GM12878 (cell line): ENCODE data around the gene POP5. TPM values are rescaled to one million over a fixed set of nuclear protein-coding genes. Genes with fewer than 3 reads are reported as not detected.

Experiments used
- ATAC-seq: fragments of 200-7000 bp; cut with Tn5 transposase; 3 replicates; pipeline ENCODE4 v1.9.1; 2020; ENCODE audit warnings: mild to moderate bottlenecking, moderate library complexity
- BruUV-seq: library from RNA; stranded (reverse); fragments of 400-500 nt; replicated peaks from 2 replicates; lab custom pipeline; 2021; lab: Mats Ljungman, UMichigan
- CTCF ChIA-PET: fragments of 300-600 bp; sonication (Branson Sonifier 250); formaldehyde crosslinking; extraction: SDS; loops from one replicate; lab custom pipeline; 2021; ENCODE audit warnings: inconsistent platforms; lab: Yijun Ruan, JAX
- POLR2A ChIA-PET: fragments of 350-600 bp; formaldehyde crosslinking; extraction: SDS; loops from one replicate; lab custom pipeline; 2021; ENCODE audit warnings: inconsistent platforms; lab: Charles Lee
- RAD21 ChIA-PET: fragments of 300-600 bp; sonication (Branson Sonifier 250); formaldehyde crosslinking; loops from one replicate; lab custom pipeline; 2023; ENCODE audit warnings: antibody characterized with exemption; ENCODE audit not compliant: unreplicated experiment; lab: Charles Lee
- SMC1A ChIA-PET: fragments of 300-600 bp; sonication (Branson Sonifier 250); formaldehyde crosslinking; loops from one replicate; lab custom pipeline; 2023; ENCODE audit not compliant: unreplicated experiment, uncharacterized antibody; lab: Charles Lee
- DNase-seq: peaks from one replicate; pipeline ENCODE4 v3.0.0-alpha.2; 2011; ENCODE audit warnings: low read depth, low spot score
- FAIRE-seq: peaks from 3 replicates; lab custom pipeline; 2011; peaks lifted over from hg19 to GRCh38; lab: Jason Lieb, UNC
- H2AFZ ChIP-seq: 2 replicates; pipeline ENCODE4 v1.6.0; 2011; ENCODE audit warnings: low read depth, low read length, control low read depth; ENCODE audit not compliant: control insufficient read depth
- H3K27ac ChIP-seq: 2 replicates; pipeline ENCODE4 v1.5.1; 2011; ENCODE audit warnings: control low read depth; ENCODE audit not compliant: control insufficient read depth, insufficient read depth
- H3K27me3 ChIP-seq, 2 experiments: replicated peaks in 1 of 2; 2 replicates each; pipeline versions ENCODE4 v1.6.0 to v1.6.1; 2011; ENCODE audit warnings: low read length in 1 of 2; ENCODE audit not compliant: control insufficient read depth in 2 of 2, insufficient read depth in 2 of 2
- H3K36me3 ChIP-seq, 2 experiments: 2 replicates each; pipeline ENCODE4 v1.5.1; 2011; ENCODE audit warnings: low read length in 1 of 2; ENCODE audit not compliant: control insufficient read depth in 2 of 2, insufficient read depth in 2 of 2
- H3K4me1 ChIP-seq: 2 replicates; pipeline ENCODE4 v1.6.1; 2011; ENCODE audit warnings: mild to moderate bottlenecking, low read length, moderate library complexity, mixed read lengths; ENCODE audit not compliant: control insufficient read depth, insufficient read depth
- H3K4me2 ChIP-seq: 2 replicates; pipeline ENCODE4 v1.6.0; 2011; ENCODE audit warnings: control low read depth; ENCODE audit not compliant: control insufficient read depth, insufficient read depth
- H3K4me3 ChIP-seq: fragments of 200-600 bp; sonication (generic); 2 replicates; pipeline ENCODE4 v1.5.1; 2016
- H3K79me2 ChIP-seq: 2 replicates; pipeline ENCODE4 v1.6.0; 2011; ENCODE audit warnings: low read length; ENCODE audit not compliant: control insufficient read depth, insufficient read depth
- H3K9ac ChIP-seq: 2 replicates; pipeline ENCODE4 v1.8.0; 2011; ENCODE audit warnings: low read length, control low read depth, mixed read lengths; ENCODE audit not compliant: control insufficient read depth, insufficient read depth
- H3K9me3 ChIP-seq: replicated peaks from 3 replicates; pipeline ENCODE4 v1.5.1; 2011; ENCODE audit warnings: mild to moderate bottlenecking, low read length; ENCODE audit not compliant: control insufficient read depth, insufficient read depth
- H4K20me1 ChIP-seq: 2 replicates; pipeline ENCODE4 v1.6.0; 2011; ENCODE audit not compliant: control insufficient read depth, insufficient read depth
- CHD1 ChIP-seq: IDR thresholded peaks from 2 replicates; pipeline ENCODE4 v1.6.1; 2012; ENCODE audit warnings: low read depth, low read length, improper control_type of control experiment
- CREM ChIP-seq: IDR thresholded peaks from 2 replicates; pipeline ENCODE4 v1.6.1; 2014; ENCODE audit warnings: antibody characterized with exemption, low read depth
- EGR1 ChIP-seq, 2 experiments: IDR thresholded peaks; 1 replicate in 1 of 2; 2 replicates in 1 of 2; pipeline ENCODE4 v1.6.1; 2011 to 2012; ENCODE audit warnings: low read depth in 2 of 2, low read length in 2 of 2, borderline replicate concordance in 1 of 2, mild to moderate bottlenecking in 1 of 2, moderate library complexity in 1 of 2
- FOXK2 ChIP-seq: fragments of 450-650 bp; IDR thresholded peaks from 2 replicates; pipeline ENCODE4 v1.6.1; 2017; ENCODE audit warnings: mild to moderate bottlenecking, moderate library complexity
- GABPA ChIP-seq: IDR thresholded peaks from 2 replicates; pipeline ENCODE4 v1.6.1; 2014; ENCODE audit warnings: antibody characterized with exemption, low read depth, mild to moderate bottlenecking, inconsistent platforms
- GATAD2B ChIP-seq: fragments of 450-650 bp; conservative IDR thresholded peaks from 2 replicates; pipeline ENCODE4 v1.6.1; 2017; ENCODE audit warnings: low read depth, mild to moderate bottlenecking, moderate library complexity
- IKZF2 ChIP-seq, 2 experiments: fragments of 450-650 bp; IDR thresholded peaks; 2 replicates each; pipeline ENCODE4 v1.6.1; 2017; ENCODE audit warnings: mild to moderate bottlenecking in 2 of 2, moderate library complexity in 2 of 2
- JUND ChIP-seq: IDR thresholded peaks from 2 replicates; pipeline ENCODE4 v1.6.1; 2012; ENCODE audit warnings: low read depth, mild to moderate bottlenecking, low read length, improper control_type of control experiment, moderate library complexity
- NFXL1 ChIP-seq: fragments of 450-650 bp; IDR thresholded peaks from 2 replicates; pipeline ENCODE4 v1.6.1; 2017; ENCODE audit warnings: antibody characterized with exemption, mild to moderate bottlenecking, borderline replicate concordance
- NR2F1 ChIP-seq: fragments of 450-650 bp; conservative IDR thresholded peaks from 2 replicates; pipeline ENCODE4 v1.6.1; 2017; ENCODE audit warnings: mild to moderate bottlenecking
- PML ChIP-seq: IDR thresholded peaks from 2 replicates; pipeline ENCODE4 v1.6.1; 2012; ENCODE audit warnings: low read length, inconsistent platforms
- POLR2AphosphoS5 ChIP-seq: IDR thresholded peaks from 2 replicates; pipeline ENCODE4 v1.6.1; 2011; ENCODE audit warnings: mild to moderate bottlenecking, low read length, inconsistent platforms
- TCF7 ChIP-seq: IDR thresholded peaks from 2 replicates; pipeline ENCODE4 v1.6.1; 2014; ENCODE audit warnings: antibody characterized with exemption, borderline replicate concordance
- ZNF274 ChIP-seq: IDR thresholded peaks from one replicate; pipeline ENCODE4 v1.8.0; 2011; ENCODE audit not compliant: insufficient read length, insufficient read depth
- WGBS: methylation state at CpG from one replicate; pipeline ENCODE4 v1.1.6; 2016; ENCODE audit warnings: low lambda C conversion rate; ENCODE audit not compliant: insufficient replicate concordance, insufficient coverage; ENCODE audit errors: missing lambda C conversion rate; 5-methylcytosine and 5-hydroxymethylcytosine counted together
- in situ Hi-C: fragments of 300-500 bp; cut with MboI; formaldehyde crosslinking; loops from 9 replicates; pipeline ENCODE4 v1.14.3; 2018; ENCODE audit warnings: mixed read lengths
- intact Hi-C: fragments of 100-400 bp; cut with micrococcal nuclease; formaldehyde crosslinking; loops from one replicate; pipeline ENCODE4 v1.14.2; 2022; ENCODE audit not compliant: unreplicated experiment
- polyA plus RNA-seq, 11 experiments: library from polyadenylated mRNA; depleted of rRNA in 4 of 11; unstranded in 6 of 11; stranded (reverse) in 5 of 11; fragments of >200 nt; fragmentation: Nextera tagmentation in 4 of 11; fragmentation: Illumina TruSeq in 1 of 11; extraction: Ambion mirVana in 4 of 11; extraction: Trizol in 1 of 11; gene quantifications; 1 replicate in 1 of 11; 2 replicates in 10 of 11; pipeline versions ENCODE4 v1.2.1 to v1.2.3, GENCODE V29; 2011 to 2016; ENCODE audit warnings: inconsistent platforms in 2 of 11, missing spikeins in 2 of 11, low read depth in 1 of 11
- total RNA-seq, 4 experiments: library from RNA; depleted of rRNA in 3 of 4; stranded (reverse); fragments of >200 nt in 3 of 4; fragmentation: Illumina TruSeq in 1 of 4; extraction: Trizol in 1 of 4; gene quantifications; 2 replicates each; pipeline versions ENCODE4 v1.2.1 to v1.2.3, GENCODE V29; 2013 to 2021
- TF ChIP-seq, protein P1 (sequence below): IDR thresholded peaks from 2 replicates; pipeline ENCODE4 v1.6.1; 2011; ENCODE audit warnings: mild to moderate bottlenecking, low read depth, low read length, moderate library complexity; ENCODE audit not compliant: insufficient replicate concordance
- TF ChIP-seq, protein P2 (sequence below): fragments of 450-650 bp; IDR thresholded peaks from 2 replicates; pipeline ENCODE4 v1.6.1; 2016; ENCODE audit warnings: mild to moderate bottlenecking
- TF ChIP-seq, protein P3 (sequence below): fragments of 450-650 bp; IDR thresholded peaks from 2 replicates; pipeline ENCODE4 v1.6.1; 2018; ENCODE audit warnings: mild to moderate bottlenecking, low read depth, moderate library complexity; ENCODE audit not compliant: partially characterized antibody

POP5 gene
- total and polyA plus RNA-seq, 10 of the 15 experiments (the other 5 are each of a cell fraction or from before 2014, with no cell fraction given), result 50.3 to 234 (median 83.7) TPM

DNA sequence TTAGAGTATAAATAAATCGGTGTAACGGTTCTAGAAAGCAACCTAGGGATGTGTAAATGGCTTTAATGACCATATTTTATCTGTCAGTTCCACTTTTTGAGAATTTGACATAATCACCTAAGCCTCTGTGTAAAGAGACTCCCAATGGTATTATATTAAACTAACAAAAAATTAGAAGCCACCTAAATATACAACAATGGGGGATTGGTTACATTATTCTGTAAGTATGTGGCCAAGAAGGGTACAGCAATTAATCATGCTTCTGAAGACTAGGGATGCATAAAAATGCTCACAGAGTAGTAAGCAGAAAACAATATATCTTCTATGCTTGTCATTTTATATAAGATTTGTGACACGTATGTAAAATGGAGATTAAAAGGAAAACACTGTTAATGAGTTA lies 36.5 kb downstream of the POP5 start:
- H2AFZ ChIP-seq, result no peak overlapping the region
- no peaks in the 10 kb centered on the region for H3K9me3 ChIP-seq
- H3K4me1 ChIP-seq, result no peaks in the 10 kb centered on the region
- ChIA-PET POLR2A (interaction anchor here (1.0 kb wide), 1 partner anchor 9 kb away, joined by 3 read pairs; no protein-coding TSS in a partner anchor), CTCF (interaction anchor here (1.2 kb wide), 1 partner anchor 38 kb away, joined by 4 read pairs; no protein-coding TSS in a partner anchor), SMC1A (no interaction called here), RAD21 (no interaction called here)
- H3K4me3 ChIP-seq, result no peak overlapping the region
- H4K20me1 ChIP-seq, result peaks cover 3% of the 10 kb centered on the region; the same call in 1 of the 2 replicates
- FAIRE-seq (no peak), ATAC-seq (no peak), DNase-seq (no peak)
- H3K27ac ChIP-seq, result no peak overlapping the region
- no peak overlapping the region for H3K4me2 ChIP-seq
- WGBS, result 98% methylated on average over 3 of the region's 3 CpGs
- H3K79me2 ChIP-seq, result peaks cover 41% of the 10 kb centered on the region
- TF ChIP-seq NR2F1, result no peak
- no peak for TF ChIP-seq IKZF2 (IDR thresholded peaks at IDR 0.05)
- TF ChIP-seq GABPA, result no peak
- TF ChIP-seq NFXL1, result no peak
- no peak for TF ChIP-seq ZNF274
- TF ChIP-seq EGR1 (IDR thresholded peaks at IDR 0.05; ENCODE audit: borderline replicate concordance in 1 of 2, low read depth in 2 of 2, low read length in 2 of 2), result no peak
- TF ChIP-seq TCF7, result no peak
- TF ChIP-seq, protein P1, sequence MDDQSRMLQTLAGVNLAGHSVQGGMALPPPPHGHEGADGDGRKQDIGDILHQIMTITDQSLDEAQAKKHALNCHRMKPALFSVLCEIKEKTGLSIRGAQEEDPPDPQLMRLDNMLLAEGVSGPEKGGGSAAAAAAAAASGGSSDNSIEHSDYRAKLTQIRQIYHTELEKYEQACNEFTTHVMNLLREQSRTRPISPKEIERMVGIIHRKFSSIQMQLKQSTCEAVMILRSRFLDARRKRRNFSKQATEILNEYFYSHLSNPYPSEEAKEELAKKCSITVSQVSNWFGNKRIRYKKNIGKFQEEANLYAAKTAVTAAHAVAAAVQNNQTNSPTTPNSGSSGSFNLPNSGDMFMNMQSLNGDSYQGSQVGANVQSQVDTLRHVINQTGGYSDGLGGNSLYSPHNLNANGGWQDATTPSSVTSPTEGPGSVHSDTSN, result no peak
- no peak for TF ChIP-seq CREM
- no peak for TF ChIP-seq JUND
- TF ChIP-seq GATAD2B, result no peak
- TF ChIP-seq CHD1, result no peak
- TF ChIP-seq, protein P2, sequence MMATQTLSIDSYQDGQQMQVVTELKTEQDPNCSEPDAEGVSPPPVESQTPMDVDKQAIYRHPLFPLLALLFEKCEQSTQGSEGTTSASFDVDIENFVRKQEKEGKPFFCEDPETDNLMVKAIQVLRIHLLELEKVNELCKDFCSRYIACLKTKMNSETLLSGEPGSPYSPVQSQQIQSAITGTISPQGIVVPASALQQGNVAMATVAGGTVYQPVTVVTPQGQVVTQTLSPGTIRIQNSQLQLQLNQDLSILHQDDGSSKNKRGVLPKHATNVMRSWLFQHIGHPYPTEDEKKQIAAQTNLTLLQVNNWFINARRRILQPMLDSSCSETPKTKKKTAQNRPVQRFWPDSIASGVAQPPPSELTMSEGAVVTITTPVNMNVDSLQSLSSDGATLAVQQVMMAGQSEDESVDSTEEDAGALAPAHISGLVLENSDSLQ, result no peak
- TF ChIP-seq, protein P3, sequence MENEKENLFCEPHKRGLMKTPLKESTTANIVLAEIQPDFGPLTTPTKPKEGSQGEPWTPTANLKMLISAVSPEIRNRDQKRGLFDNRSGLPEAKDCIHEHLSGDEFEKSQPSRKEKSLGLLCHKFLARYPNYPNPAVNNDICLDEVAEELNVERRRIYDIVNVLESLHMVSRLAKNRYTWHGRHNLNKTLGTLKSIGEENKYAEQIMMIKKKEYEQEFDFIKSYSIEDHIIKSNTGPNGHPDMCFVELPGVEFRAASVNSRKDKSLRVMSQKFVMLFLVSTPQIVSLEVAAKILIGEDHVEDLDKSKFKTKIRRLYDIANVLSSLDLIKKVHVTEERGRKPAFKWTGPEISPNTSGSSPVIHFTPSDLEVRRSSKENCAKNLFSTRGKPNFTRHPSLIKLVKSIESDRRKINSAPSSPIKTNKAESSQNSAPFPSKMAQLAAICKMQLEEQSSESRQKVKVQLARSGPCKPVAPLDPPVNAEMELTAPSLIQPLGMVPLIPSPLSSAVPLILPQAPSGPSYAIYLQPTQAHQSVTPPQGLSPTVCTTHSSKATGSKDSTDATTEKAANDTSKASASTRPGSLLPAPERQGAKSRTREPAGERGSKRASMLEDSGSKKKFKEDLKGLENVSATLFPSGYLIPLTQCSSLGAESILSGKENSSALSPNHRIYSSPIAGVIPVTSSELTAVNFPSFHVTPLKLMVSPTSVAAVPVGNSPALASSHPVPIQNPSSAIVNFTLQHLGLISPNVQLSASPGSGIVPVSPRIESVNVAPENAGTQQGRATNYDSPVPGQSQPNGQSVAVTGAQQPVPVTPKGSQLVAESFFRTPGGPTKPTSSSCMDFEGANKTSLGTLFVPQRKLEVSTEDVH, result no peak
- no peak for TF ChIP-seq FOXK2
- no peak for TF ChIP-seq POLR2AphosphoS5
- no peak for TF ChIP-seq PML
- intact Hi-C loops, result no loop called here
- H3K27me3 ChIP-seq, result no peaks in the 10 kb centered on the region
- H3K36me3 ChIP-seq, result peaks cover 10 to 19% of the 10 kb centered on the region in 2 experiments
- H3K9ac ChIP-seq, result no peak overlapping the region
- in situ Hi-C loops, result no loop called here
- BruUV-seq, result no TSS peak
